Smooth muscle cell of the brain vasculature (primary cell): ENCODE measurements around the gene OR5AU1.

Source experiments
- DNase-seq: peaks from one replicate; pipeline ENCODE4 v3.0.0-alpha.2; 2012; ENCODE audit warnings: low read depth, low spot score

OR5AU1 gene

DNA sequence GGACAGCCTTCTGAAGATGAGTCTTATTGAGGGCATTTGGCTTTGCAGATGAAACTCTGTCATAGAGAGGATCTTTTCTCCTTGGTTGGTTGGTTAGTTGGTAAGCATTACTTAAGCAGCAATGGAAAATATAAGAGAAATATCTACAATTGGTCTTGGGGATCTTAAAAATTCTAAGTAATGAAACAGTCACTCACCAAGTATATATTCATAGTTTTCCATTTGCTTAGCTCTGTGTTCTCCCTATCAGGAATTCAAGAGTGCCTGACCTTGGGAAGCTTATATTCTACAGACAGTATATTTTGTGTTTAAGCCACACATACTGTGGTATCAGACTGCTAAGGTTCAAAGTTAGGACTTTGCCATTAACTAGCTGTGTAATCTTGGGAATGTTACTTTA lies at the start of gene OR5AU1:
TSS of gene OR5AU1 (minus strand) at position 101 of the 400 bp plus-strand sequence. CDS start 191 bp downstream, outside the sequence.
- no peak for DNase-seq

DNA sequence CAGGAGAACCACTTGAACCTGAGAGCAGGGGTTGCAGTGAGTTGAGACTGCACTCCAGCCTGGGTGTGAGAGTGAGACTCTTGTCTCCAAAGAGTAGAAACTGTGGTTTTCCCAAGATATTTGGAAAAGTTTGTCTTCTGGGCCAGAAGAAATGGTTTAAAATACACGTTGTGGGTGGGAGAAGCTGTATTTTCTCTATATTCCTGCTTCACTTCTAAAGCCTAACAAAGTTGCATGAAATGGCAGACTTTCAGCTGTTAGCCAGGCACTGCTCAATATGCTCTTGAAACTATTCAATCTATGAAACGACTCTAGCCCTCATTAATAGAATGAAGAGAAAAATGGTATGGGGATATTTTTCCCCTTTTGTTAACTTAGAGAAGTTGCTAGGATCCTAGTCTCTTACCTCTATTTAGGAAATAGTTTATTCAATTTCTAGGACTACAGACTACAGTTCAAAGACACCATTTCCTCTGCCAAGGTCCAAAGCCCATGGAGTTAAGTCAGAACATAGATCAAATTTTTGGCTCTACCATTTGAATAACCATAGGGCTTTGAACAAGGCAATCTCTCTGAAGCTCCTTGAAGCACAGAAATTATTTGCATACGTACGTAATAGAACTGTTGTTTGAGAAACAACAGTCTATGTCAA lies 49.3 kb upstream of the OR5AU1 start:
- DNase-seq: no peak

DNA sequence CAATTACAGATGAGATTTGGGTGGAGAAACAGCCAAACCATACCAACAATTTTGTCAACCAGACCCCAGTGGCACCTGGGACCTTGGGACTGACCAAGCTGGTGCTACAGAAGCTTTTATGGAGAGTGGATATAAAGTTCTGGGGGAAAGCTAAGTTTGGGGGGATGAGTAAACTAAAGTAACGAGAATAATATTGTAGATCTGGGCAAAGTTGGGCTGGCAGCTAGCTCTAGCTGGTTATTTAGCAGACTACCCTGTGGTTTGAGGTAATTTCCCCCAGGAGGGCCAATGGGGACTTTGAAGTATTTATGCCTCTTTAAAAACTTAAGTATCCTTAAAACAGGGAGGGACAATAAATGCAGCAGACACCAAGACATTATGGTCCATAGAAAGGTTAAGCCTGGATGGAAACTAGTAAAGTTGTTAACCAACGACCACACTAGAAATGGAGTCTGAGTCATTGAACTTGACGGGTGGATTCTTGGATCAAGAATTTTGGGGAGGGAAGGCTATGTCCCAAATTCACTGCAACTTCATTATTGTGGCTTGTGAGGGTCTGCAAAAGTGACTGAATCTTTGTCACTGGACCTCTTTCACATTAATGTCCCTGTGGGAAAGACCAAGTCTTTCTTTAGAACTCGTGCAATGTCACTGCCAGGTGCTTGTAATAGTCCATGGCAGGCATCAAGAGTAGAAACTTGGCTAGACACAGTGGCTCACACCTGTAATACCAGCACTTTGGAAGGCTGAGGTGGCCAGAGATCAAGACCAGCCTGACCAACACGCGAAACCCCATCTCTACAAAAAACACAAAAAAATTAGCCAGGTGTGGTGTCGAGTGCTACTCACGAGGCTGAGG lies 48.5 kb upstream of the OR5AU1 start:
- DNase-seq: no peak

DNA sequence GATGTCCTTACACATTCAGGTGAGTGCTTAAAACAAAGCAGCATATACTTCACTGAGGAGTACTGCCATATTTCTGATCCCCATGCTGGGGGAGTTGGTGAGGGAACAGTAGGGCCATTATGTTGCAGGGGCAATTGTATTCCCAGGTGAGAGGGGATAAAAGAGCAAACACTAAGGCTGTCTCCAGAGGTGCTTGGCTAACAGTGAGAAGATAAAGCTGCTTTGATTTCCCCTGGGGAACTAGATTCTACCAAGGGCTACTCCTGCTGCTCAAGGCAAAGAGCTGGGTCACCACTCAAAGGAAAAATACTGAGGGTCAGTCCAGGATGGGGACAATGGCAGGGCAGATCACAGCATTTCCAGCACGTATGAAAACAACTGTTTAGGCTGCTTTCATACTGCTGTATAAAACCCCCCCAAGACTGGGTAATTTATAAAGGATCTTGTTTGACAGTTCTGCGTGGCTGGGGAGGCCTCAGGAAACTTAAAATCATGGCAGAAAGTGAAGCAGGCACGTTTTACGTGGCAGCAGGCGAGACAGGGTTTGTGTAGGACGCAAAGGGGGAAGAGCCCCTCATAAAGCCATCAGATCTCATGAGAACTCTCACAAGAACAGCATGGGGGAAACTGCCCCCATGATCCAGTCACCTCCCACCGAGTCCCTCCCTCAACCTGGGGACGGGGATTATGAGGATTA lies 47.8 kb upstream of the OR5AU1 start:
- DNase-seq: no peak

DNA sequence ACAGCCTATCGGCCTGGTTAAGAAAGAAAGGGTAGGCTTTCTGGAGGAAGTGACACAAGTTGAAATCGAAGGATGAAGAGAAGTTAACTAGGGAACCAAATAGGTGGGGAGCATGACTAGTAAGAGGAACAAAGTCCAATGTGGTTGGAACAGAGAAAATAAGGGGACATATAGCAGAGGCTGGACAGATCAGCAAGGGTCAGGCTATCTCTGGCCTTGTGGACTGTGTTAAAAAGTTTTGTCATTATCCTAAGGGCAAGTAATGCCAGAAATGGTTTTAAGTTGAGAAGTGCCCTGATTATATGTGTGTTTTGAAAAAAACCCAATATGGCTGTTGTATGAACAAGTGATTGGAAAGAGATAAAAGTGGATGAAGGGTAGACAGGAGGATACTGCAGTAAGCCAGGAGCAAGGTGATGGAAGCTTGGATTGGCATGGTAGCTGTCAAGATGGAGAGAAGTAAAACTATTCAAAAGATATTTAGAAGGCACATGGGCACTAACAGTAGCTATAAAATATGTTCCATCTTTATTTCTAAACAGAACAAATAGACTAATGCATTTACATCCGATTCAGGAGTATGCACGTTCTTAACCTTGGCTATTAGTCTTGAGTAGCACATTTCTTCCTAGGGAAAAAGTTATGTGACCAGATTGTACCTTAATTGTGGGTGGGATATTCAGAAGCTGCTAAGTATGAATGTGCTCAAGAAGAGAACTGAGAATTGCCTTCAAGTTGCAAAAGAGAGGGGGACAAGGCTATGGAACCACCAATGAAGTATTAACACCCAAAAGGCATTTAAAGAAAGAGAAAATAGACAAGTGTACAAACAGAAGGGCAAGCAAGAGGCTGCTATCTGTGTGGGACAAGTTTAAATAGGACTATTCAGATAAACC lies 46.8 kb upstream of the OR5AU1 start:
- no peak for DNase-seq

DNA sequence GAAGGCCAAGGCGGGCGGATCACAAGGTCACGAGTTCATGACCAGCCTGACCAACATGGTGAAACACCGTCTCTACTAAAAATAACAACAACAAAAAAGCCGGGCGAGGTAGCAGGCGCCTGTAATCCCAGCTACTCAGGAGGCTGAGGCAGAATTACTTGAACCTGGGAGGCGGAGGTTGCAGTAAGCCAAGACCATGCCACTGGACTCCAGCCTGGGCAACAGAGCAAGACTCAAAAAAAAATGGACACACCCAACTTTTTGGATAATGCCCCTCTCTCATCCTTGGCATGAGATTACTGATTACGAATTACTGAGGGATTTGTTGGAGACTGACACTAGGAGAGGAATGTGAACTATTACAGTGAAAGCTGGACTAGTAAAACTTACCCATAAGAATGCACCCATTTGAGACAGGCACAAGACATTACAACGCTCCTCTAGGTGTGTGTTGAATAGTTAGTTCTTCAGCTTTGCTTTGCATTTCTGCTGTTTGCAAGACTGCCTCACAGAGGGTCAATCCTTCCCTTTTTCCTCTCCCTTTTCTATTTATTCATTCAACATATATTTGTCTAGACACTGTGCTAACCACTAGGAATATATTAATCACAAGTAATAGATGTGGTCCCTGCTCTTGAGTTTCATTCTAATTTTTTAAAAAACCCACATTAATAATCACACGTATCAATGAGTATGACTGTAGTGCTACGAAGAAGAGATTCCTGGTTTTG lies 46.0 kb upstream of the OR5AU1 start:
- DNase-seq: no peak

DNA sequence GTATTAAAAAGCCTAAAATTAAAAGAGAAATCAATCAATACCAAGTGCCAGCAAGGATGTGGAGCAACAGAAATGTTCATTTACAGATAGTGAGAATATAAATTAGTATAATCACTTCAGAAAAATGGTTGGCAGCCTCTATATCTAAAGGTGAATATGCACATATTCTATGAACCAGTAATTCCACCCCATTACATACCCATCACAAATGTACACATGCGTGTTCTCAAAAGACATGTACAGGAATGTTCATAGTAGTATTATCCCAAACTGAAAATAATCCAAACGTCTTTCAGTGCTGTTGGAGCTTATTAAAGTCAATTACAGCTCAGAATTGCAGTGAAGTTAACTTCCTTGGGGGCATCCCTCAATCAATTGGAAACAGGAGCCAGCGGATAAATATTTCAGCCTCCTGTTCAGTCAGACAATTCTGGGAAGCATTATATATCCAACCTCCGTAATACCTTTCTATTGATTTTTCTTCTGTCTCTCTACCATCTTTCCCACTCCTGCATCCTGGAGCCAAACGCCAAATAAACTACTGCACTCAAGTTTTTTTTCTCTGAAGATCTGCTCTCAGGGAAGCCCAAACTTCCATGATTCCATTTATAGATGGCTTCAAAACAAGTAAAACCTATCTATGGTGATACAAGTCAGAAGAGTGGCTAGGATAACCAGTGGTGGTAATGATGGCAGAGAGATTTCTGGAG lies 45.0 kb upstream of the OR5AU1 start:
- DNase-seq: no peak

DNA sequence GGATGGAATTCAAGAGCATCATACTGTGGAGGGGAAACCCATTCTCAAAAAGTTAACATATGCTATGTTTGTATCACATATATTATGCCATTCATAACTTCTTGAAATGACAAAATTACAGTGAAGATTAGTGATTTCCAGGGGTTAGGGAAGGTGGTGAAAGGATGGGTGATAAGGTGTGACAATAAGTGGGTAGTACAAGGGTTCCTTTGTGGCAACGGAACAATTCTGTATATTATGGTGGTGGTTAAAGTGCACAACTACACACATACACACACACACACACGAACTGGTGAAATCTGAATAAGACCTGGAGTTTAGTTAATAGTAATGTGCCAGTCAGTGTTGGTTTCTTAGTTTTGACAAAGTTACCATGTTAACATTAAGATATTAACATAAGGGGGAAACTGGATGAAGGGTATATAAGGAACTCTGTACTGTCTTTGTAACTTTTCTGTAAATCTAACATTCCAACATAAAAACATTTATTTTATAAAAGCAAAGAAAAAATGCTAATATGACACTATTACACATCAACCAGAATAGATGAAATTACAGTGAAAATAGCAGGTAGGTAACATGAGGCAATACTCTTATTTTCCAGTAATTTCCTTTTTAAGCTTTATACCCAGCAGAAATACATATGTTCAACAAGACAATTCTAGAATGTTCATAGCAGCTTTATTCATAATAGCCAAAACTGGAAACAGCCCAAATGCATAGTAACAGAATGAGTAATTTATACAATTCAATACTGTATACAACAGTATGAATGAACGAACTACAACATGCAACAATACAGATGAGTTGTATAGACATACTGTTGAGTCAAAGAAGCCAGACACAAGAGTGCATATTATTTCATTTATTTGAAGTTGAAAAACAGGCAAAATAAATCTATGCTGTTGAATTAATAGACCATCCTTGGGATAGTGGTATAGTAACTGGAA lies 44.0 kb upstream of the OR5AU1 start:
- DNase-seq: no peak

DNA sequence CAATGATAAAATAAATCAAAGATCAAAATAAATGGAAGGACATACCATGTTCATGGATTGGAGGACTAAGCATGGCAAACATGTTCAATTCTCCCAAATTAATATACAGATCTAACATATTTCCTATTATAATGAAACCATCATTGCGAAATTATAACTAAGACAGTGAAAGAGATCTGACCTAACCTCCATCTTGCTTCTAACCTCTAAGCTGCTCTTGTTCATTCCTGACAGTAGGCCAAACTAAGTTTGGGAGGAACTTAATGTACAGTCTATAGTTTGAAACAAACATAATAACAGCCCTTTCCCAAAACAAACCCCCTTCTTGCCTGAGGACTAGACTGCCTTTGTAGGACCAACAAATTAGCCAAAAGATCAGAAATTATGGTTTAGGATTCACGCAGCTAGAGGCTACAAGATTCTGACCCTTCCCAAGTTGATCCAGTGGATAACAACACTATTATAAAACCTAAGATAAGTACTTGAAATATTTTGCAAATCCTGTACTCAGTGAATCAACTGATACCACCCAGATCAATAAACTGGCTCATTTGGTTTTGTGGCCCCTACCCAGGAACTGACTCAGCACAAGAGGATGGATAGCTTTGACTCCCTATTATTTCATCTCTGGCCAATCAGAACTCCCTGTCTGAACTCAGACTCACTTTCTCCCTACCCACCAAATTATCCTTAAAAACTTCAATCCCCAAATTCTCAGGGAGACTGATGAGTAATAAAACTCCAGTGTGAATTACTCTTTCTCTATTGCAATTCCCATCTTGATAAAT lies 41.7 kb upstream of the OR5AU1 start:
- DNase-seq: no peak

DNA sequence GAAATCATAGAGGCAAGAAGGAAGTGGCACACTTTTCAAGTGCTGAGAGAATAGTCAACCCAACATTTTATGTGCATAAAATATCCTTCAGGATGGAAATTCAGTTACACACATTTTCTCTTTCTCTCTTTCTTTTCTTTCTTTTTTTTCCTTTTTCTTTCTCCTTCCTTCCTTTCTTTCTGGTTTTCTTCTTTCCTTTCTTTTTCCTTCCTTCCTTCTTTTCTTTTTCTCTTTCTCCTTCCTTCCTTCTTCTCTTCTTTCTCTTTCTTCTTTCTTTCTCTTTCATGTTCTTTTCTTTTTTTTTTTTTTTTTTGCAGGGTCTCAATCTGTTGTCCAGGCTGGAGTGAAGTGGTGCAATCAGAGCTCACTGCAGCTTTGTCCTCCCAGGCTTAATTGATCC lies 38.7 kb upstream of the OR5AU1 start:
- no peak for DNase-seq

DNA sequence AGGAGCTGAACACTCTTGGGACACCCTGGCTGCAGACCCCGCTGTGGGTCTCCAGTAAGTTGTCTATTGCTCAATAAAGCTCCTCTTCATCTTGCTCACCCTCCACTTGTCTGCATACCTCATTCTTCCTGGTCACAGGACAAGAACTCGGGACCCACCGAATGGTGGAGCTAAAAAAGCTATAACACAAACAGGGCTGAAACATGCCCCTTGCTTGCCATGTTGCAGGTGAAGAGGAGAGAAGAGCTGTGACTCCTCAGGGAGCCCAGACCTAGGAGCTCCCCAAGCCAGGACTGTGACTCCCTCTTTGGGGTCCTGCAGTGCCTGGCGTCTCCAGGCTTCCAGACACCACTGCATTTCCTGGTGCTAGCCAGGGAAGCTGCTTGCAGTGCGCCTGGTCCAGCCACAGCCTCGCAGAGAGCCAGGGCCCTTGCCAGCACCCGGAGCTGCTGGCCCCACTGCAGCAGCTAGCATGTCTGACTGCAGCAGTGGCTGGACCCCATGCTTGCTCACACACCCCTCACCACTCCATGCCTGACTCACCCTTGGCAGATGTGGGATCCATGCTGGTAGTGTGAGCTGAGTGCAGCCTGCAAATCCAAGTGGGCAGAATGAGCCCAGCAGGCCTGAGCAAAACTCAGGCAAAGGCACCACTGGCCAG lies 37.1 kb upstream of the OR5AU1 start:
- no peak for DNase-seq

DNA sequence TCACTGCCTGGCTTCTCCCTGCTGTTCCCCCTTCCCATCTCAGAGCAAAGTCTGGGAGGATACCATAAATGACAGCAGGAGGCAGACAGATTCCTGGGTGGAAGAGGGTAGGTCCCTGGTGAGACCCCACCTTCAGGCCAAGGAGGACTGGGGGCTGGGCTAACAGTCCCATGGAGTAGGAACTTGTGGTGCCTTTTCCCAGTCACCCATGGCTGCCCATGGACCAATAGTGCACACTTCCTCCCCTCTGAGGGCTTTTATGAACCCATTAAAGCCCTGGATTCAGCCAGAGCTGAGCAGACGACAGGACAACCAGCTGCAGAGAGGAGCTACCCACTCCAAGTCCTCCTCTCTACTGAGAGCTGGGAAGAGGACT lies 36.6 kb upstream of the OR5AU1 start:
- DNase-seq: no peak

DNA sequence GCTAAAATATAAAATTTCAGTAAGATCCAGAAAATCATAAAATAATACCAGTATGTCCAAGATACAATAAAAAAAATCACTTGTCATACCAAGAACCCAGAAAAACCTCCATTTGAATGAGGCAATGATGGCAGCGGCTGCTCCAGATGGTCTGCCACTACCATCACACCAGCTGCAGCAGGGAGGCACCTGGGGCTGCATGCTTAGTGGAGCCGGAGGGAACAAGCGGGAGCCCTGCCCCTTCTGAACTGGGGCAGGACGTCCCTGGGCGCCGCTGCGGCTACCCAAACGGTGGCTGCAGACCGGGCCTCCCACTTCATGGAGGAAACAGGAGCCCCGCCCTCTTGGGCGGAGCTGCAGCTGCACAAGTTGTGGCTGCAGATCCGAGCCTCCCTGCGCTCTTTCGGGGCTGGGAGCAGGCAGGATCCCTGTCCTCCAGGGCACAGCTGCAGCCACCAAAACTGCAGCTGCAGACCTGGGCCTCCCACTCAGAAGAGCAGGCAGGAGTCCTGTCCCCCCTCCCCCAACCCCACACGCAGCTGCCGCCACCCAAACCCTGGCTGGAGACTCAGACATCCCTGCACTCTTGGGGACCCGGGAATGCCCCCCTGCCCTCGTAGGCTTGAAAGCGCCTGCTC lies 36.1 kb upstream of the OR5AU1 start:
- DNase-seq: no peak

DNA sequence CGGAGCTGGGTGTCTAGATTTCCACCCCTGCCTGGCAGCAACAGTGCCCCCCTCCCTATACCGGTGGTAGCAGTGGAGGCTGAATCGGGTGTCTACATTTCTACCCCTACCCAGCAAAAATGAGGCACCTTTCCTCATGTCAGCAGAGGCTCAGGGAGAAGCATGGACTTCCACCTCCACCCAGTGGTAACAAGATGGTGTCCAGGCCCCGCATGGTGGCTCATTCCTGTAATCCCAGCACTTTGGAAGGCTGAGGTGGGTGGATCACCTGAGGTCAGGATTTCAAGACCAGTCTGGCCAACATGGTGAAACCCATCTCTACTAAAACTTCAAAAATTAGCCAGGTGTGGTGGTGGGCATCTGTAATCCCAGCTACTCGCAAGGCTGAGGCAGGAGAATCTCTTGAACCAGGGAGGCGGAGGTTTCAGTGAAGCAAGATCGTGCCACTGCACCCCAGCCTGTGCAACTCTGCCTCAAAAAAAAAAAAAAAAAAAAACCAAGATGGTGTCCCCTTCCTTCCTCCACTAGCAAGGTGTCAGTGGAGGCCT lies 35.5 kb upstream of the OR5AU1 start:
- DNase-seq: no peak

DNA sequence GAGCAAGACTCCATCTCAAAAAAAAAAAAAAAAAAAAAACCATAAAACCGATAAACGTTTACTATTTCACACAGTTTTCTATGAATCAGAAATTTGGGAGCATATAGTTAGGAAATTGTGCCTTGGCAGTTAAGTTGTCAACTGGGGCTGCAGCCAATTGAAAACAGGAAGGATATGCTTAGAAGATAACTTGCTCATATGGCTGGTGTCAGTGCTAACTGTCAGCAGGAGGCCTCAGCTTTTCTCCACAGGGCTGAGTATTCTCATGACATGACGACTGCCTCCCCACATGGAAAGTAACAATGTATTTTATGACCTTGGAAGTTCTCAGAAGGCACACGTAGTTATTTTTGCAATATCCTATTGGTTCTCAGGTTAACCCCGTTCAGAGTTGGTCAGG lies 29.6 kb upstream of the OR5AU1 start:
- DNase-seq: peak; percentile 31

DNA sequence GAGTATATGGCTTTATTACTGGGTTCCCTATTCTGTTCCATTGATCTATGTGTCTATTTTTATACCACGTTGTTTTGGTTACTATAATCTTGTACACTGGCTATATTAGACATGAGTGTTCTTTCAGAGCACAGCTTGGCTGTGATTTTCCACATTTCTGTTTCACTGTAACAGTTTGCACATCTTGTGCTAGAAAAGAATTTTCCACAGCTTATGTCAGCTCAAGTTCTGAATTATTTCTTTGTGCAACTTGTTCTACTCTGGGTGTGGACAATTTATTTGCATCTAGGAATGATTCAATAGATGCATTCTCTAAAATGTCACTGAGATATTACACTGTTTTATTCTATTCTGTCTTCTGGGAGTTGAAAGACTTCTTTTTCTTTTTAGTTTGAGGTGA lies 28.4 kb upstream of the OR5AU1 start:
- no peak for DNase-seq

DNA sequence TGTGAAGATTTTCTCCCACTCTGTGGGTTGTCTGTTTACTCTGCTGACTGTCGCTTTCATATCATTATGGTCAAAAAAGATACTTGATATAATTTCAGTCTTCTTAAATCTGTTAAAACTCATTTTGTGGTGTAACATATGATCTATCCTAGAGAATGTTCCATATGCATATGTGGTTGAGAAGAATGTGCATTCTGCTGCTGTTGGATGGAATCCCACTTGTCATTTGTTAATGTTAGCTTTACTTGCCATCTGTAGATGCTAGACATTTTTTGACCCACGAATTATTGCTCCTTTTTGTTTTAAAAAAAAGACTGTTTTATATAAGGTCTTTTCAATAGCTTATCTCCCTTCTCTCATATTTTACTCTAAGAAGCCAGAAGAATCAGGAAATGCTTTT lies 26.3 kb upstream of the OR5AU1 start:
- DNase-seq: no peak
